Hematopoietic multipotent progenitor cell treated with erythropoietin and hydrocortisone succinate and interleukin-3 and kit ligand, for 4 days (in vitro differentiated cells): ENCODE results near the gene SSTR3.
A peak's percentile ranks its signal among the peaks of the same experiment; 100 is the strongest.
"Not testable (repeated sequence)": the region's sequence is repeated elsewhere in the genome, so short reads cannot be mapped to it uniquely, and the experiment has no call there.

Source experiments
- DNase-seq: peaks from one replicate; pipeline ENCODE4 v3.0.0-alpha.2; 2015

The SSTR3 gene

GRCh38 chr22:37212174-37212906, at the start of gene SSTR3:
Gene SSTR3 (minus strand): TSS chr22:37212477. CDS start chr22:37207803, 4,674 bp downstream.
- DNase-seq, result no peak

- DNase-seq, result peak; percentile 84
Measured at GRCh38 chr22:37260901-37261336, 48.6 kb upstream of the SSTR3 start.

- no peak for DNase-seq
Measured at GRCh38 chr22:37260155-37260795, 48.0 kb upstream of the SSTR3 start.

DNA sequence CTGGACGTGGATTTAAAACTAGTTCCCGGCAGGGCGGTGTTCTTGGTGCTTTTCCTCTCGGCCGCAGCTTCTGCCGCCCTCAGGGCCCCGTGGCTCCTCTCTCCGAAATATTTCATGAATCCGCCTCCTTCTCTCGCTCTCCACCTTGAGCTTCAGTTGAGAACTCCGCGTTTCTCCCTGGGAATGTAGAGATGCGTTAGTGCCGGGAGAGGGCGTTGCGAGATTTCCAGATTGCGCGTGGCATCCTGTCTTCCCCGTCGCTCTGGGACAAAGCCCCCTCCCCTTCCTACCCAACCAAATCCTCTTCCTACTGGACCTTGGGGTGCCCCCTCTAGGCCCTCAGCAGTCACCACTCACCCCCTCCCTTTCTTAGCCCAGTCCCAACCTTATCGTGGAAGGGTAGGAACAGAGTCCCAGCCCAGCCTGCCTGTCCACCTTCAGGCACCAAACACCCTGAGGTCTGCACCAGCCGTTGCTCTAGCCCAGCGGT, 47.3 kb upstream of the SSTR3 start:
- DNase-seq, result peak; percentile 74

DNA sequence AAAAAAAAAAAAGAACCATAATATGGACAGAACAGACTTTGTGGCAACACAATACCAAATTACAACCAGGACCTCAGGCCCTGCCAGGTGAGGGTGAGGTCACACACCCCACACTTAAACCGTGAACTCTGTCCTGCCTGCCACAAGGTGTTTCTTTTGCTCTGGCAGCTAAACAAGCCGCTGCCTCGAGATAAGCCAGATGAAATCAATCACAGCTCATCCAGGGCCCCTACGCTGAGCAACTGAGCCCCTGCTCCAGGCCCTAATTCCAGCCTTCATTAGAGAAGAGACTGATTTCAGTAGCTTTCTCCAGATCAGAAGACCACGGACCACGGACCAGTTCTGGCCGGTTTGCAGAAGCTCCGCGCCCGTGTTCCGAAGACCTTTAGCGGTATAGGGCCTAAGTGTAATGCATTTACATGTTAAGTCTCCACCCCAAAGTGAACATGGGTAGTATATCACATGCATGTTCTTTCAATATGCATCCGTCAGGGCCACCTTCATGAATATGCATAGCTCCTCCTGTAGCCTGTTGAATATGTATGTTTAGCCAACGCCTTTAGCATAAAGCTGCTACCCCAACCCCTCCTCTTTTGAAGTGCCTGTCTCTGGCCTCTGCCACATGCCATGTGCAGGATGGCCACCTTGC, 46.6 kb upstream of the SSTR3 start:
- DNase-seq, result no peak

DNA sequence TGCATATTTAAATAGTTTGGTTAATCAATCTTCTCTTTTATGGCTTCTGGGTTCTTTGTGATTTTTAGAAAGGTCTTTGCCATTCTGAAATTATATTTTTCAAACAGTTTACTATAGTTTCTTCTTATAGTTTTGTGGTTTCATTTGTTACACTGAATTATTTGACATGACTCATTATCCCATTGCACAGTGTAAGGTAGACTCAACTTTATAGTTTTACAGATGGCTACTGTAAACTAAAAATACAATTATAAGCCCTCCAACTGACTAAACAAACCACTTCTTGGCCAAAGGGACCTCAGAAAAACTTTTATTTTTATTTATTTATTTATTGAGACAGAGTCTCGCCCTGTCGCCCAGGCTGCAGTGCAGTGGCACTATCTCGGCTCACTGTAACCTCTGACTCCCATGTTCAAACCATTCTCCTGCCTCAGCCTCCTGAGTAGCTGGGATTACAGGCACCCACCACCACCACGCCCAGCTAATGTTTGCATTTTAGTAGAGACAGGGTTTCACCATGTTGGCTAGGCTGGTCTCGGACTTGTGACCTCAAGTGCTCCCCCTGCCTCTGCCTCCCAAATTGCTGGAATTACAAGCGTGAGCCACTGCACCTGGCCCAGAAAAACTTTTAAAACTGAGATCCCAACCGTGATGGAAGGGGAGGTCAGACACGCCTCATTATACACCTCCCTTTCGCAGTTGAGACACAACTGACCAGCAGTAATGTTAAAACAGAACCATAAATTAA, 45.9 kb upstream of the SSTR3 start:
- DNase-seq, result no peak

DNA sequence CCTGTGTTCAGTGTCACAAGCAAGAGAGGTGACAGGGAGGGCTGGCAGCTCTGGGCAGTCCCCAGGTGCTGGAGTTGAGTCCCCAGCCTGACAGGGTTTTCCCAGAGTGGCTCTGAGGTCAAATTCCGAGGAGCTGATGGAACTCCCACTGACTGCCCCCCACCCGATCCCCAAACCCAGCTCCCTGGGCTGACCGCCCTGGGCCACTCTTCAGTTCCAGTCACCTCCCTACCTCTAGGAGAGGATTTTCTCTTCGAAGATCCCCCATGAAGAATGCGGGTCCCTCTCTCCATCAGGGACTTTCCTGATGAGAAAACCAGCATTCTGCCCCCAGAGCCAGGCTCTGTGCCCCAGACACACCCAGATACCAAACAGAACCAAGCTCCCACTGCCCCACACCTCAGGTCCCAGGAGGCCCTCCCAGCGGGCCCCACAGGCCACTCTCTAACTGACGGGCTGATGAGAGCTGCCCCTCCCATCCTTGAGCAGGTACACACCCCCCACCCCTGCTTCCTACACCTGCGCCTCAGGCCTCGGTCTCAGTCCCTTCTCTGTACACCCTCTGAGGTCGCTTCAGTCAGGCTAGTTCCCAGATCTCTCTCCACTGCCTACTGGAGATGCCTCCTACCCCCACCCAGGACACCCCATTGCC, 43.9 kb upstream of the SSTR3 start:
- DNase-seq, result no peak

DNA sequence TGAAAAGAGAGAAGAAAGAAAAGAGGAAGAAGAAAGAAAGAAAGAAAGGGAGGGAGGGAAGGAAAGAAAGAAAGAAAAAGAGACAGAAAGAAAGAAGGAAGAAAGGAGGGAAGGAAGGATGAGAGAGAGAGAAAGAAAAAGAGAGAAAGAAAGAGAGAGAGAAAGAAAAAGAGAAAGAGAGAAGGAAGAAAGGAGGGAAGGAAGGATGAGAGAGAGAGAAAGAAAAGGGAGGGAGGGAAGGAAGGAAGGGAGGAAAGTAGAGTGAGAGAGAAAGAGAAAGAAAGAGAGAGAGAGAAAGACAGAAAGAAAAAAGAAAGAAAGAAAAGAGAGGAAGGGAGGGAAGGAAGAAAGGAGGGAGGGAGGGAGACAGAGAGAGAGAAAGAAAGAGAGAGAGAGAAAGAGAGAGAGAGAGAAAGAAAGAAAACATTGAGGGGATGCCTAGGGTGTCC, 43.3 kb upstream of the SSTR3 start:
- no peak for DNase-seq

DNA sequence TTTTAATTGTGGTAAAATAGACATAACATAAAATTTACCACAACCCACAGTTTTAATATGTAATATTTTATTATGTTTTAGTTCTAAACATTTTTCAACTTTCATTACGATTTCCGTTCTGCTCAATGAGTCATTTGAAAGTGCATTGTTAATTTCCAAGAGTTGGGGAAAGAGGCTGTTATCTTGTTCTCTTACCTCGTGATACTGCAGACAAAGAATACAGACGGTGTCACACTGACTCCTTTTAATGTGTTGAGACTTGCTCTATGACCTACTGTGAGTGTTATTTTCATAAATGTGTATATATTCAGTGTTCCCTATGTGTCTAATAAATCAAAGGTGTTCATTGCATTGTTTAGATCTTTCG, 42.6 kb upstream of the SSTR3 start:
- peak; percentile 62 for DNase-seq

GRCh38 chr22:37254209-37254866, 42.1 kb upstream of the SSTR3 start:
- peak; percentile 58 for DNase-seq

- DNase-seq, result peak; percentile 51
Measured at GRCh38 chr22:37253126-37253660, 40.9 kb upstream of the SSTR3 start.

- not testable (repeated sequence) for DNase-seq
Measured at GRCh38 chr22:37251836-37252235, 39.6 kb upstream of the SSTR3 start.

DNA sequence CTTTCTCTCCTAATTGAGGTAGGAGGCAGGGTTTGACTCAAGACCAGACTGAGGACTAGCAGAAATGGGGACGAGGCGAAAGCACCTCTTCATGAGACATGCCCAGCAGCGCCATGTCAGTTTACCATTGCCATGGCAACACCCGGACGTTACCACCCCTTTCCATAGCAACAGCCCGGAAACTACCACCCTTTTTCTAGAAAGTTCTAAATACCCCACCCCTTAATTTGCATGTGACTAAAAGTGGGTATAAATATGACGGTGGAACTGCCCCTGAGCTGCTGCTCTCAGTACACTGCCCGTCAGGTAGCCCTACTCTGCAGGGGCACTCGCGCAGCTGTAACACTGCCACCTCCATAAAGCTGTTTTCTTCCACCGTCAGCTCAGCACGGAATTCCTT, 37.7 kb upstream of the SSTR3 start:
- no peak for DNase-seq

- DNase-seq, result no peak
Measured at GRCh38 chr22:37248251-37248650, 36.0 kb upstream of the SSTR3 start.

- DNase-seq, result no peak
Measured at GRCh38 chr22:37245740-37246139, 33.5 kb upstream of the SSTR3 start.

GRCh38 chr22:37244922-37245722, 32.8 kb upstream of the SSTR3 start:
- peak; percentile 61 for DNase-seq

DNA sequence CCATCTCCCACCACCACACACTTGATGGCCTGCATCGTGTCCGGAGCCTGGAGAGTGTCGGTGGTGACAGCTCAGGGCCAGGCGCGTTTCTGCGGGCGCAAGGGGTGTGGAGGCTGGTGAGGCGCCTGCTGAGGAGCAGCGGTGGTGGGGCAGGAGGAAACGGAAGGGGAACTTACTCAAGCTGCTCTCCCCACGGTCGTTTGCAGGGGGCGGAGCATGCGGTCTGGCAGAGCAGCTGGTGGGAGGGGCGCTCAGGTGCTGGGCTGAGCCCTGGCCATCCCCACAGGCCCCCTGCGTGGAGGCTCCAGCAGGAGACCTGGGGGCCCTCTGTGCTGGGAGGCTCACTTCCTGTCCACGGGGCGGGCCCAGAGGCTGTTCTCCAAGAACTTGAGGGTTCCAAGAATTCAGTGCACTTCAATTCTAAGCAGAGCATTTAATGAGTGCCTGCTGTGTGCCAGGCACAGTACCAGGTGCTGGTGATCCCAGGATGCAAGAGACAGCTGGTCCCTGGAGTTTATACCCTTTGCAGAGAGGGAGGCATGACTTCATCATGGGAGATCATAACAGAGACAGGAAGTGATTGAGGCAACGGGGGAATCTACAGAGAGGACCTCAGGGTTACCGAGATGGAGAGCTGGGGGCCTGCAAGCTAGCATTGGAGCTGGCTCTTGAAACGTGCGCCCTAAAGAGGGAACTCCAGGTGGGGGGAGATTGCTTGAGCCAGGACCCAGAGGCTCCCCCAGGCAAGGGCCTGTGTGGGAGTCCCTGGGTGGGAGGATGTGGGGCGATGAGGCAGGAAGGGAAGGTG, 32.0 kb upstream of the SSTR3 start, which contains the start of gene RAC2:
RAC2 (minus strand) TSS at position 156 of the 808 bp plus-strand sequence; CDS start at position 35, 121 bp downstream.
- peak; percentile 98 for DNase-seq

DNA sequence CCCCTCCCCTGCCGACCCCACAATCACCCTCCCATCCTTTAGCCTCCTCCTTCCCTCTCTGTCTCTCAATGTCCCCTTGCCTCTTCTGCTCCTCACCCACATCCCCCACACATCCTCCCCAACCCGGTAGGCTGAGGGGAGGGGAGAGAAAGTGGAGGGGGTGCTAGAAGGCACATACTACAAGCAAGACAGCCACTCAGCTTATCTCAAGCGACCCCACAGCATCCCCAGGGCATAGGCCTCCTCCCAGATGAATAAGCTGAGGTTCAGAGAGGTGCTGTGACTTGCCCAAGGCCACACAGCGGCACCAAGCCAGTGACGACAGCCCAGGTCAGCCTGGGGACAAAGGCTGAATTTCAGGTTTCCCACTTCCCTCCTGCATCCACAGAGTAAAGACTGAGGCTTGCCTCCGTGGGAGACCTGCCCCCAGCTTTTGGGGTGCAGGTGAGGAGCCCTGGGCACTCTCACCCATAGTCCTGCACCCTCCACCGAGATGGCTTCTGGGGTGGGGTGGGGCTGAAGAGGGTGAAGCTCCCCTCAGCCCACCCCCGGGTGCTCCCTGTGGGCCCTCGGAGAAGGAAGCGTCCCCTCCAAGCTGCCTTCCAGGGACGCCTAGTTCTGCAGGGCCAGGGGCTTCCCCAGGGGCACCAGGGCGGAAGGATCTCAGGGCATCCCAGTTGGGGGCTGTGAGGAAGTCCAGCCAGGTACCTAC, 31.3 kb upstream of the SSTR3 start:
- DNase-seq, result peak; percentile 49

GRCh38 chr22:37242395-37242918, 30.2 kb upstream of the SSTR3 start:
- peak; percentile 99 for DNase-seq
